Epithelial cell of prostate (primary cell): ENCODE data around the gene IRF5.
"Not testable (repeated sequence)": the region's sequence is repeated elsewhere in the genome, so short reads cannot be mapped to it uniquely, and the experiment has no call there.

Experiments
- DNase-seq: peaks from one replicate; pipeline ENCODE4 v3.0.0-alpha.2; 2011; ENCODE audit warnings: low read depth, low spot score
- H3K27ac ChIP-seq: fragments of 450-650 bp; 2 replicates; pipeline ENCODE4 v1.5.1; 2017; ENCODE audit warnings: mild to moderate bottlenecking

Gene IRF5

DNA sequence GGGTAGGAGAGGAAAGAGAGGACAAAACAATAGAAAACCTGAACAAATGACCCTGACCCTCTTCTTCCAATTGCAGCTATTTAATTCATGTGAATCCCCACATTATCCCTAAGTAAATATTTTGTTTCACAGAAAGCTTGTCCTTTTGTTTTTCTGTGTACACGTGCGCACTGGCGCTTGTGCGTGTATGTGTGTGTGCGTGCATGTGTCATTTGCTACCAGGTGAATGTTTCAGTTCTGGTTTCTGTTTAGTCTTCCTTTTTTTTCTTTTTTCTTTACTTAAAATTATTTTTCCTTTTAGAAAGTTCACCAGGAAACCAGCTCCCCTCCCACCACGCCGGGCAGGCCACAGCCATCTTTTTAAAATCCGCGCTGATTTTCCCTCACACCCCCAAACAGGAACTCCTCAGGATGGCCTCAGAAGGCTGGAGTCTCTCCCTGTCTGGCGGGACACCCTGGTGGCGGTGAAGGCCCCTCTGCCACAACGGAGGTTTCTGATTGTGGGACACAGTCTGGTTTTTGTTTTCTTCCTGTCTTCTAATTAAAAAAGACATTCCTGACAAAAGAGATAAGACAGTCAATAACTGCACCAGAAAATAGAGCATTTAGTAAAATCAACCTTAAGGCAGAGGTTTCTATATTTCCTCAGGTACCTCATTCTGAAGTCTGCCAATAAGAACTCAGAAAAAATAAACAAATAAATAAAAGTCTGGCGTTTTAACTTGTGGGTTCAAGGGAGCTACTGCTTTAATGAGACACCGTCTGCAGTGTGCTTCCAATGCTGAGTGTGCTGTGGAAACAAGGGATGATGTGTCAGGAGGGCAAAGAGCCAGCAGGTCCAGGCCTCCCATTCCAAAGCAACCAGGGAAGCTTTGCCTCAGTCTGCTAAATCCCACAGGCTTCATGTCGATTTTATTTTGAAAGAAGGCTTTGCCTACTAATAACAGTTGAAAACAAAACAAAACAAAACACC lies 17.4 kb downstream of the IRF5 start:
- DNase-seq, result no peak
- H3K27ac ChIP-seq, result peak overlapping the region; percentile 14

DNA sequence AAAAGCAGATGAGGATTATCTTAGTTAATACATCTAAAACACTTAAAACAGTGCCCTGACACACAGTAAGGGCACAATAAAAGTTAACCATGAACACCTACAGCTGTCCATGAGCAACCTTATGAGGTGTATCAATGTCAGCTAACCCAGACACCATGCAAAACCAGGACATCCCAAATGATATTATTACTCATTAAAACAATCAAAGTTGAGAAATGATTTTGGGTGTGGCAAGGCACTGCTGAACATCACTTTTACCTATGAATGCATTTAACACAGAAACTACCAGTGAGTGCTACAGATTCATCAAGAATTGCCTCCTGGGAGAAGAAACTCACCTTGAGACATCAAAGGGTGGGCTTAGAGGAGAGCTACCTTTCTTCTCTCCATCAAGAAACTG lies 18.3 kb downstream of the IRF5 start:
- no peak for DNase-seq
- peak overlapping the region; percentile 14 for H3K27ac ChIP-seq

DNA sequence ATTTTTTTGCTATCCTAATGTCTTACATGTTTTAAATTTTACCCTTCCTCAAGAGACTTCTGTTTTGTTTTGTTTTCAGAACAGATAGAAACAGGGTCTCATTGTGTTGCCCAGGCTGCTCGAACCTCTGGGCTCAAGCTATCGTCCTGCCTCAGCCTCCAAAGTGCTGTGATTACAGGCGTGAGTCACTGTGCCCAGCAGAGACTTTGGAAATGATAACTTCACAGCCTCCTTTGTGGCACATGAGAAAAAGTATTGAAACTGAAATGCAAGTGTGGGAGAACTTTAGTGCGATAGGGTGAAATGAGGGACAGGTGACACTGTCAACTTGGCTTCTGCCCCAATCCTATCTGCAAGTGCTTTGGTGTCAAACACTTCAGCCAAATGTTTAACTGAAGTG lies 21.6 kb downstream of the IRF5 start:
- DNase-seq, result no peak
- H3K27ac ChIP-seq, result no peak overlapping the region

DNA sequence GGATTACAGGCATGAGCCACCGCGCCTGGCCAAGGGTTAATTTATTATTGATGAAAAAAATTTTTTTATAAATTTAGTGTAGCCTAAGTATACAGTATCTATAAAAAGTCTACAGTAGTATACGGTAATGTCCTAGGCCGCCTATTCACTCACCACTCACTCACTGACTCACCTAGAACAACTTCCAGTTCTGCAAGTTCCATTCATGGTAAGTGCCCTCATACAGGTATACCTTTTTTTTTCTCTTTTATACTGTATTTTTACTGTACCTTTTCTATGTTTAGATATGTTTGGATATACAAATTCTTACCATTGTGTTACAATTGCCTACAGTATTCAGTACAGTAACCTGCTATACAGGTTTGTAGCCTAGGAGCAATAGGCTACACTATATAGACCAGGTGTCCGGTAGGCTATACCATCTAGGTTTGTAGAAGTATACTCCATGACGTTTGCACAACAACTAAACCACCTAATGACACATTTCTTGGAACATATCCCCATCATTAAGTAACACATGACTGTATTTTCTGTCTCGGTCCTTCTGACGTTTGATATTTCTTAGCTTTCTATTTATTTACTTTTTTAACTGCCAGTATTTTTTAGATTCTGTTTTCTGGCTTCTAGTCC lies 23.4 kb downstream of the IRF5 start:
- peak overlapping the region; percentile 97 for H3K27ac ChIP-seq
- DNase-seq, result peak; percentile 87

DNA sequence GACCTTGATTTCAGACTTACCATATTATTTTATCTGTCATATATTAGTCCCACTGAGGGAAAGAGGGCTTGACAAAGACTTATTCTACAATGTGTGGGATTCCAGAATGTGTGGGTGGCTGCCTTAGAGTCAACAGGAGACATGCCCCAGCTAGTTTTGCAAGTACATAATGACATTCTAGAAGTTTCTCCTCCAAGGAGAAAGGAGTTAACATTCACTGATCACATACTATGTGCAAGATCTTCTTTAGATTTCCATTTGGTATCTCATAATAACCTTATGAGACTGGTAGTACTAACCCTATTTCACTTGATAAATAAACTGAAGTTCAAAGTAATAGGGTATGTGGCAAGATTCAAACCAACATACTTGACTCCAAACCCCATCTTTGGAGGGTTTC lies 25.2 kb downstream of the IRF5 start:
- H3K27ac ChIP-seq, result peak overlapping the region; percentile 97
- peak; percentile 66 for DNase-seq

DNA sequence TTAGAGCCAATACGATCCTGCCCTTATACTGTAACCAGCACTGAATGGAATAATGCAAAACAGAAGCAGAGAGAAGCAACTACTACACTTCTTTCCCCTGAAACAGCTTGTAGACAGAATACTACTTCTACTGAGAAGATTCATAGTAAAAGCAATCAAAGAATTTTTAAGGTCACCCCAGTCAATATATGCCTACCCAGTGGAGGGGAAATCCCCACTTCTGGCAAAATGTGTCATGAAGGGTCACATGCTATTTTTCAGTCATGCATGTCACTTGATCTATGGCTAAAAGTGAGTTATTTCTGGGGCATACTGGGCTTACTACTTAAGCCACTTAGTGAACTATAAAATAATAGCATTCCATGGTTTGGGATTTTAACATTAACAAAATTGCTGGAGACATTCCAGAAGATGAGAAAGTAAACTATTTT lies 25.6 kb downstream of the IRF5 start:
- no peak for DNase-seq
- H3K27ac ChIP-seq, result peak overlapping the region; percentile 97

DNA sequence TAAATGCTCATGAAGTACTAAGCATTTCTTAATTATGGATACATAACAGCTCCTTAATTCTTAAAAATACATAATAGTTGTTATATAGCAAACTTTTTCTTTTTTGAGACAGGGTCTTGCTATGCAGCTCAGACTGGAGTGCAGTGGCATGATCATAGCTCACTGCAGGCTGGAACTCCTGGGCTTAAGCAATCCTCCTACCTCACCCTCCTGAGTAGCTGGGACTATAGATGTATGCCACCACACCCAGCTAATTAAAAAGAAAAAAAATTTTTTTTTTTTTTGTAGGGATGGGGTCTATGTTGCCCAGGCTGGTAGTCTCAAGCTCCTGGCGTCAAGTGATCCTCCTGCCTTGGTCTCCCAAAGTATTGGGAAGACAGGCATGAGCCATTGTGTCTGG lies 30.9 kb downstream of the IRF5 start:
- no peak overlapping the region for H3K27ac ChIP-seq
- no peak for DNase-seq

DNA sequence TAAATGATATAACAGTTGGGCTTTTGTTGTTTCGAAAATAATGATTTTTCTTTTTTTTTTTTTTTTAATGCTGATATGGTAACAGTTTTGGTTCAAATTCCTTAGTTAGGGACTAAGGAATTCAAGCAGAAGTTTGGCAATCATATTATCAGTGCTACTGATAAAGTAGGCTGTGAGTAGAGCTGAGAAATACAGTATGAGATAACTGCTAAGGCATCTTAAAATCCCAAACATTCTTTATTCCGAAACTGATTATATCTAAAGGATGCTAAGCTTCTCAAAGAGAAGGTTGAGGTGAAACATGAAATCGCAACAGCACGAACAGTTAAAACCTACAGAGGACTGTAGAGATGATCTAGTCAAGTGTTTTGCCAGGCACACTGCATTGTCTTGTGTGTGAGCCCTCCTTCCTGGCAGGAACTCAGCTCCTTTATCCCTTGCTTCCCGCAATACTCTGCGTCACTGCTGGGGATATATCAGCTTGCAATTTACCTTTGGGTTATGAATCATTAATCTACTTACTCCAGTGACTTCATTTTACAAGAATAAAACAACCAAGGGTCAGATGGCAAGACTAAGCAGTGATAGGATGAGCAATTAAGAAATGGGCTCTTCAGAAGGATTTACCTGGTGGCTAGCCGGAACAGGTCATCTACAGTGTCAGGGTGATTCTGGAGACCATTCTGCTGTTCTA lies 36.7 kb downstream of the IRF5 start:
- H3K27ac ChIP-seq, result peak overlapping the region; percentile 14
- peak; percentile 43 for DNase-seq

DNA sequence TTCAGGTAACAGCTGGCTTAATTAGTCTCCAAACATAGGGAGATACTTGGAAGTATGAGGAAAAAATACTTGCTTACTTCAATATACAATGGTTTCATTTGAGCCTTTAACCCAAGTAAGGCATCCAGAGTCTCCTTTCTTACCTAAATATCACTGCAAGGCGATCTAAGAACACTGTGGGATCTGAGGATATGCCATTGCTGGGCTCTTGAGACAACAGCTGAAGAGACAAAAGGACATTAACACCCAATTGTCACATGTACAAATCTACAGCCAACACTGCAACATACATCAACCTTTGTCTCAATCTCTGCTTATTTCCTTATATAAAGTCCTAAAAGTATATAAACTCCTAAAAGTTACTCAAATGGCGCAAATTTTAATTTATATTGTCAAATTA lies 44.4 kb downstream of the IRF5 start:
- no peak for DNase-seq
- no peak overlapping the region for H3K27ac ChIP-seq

DNA sequence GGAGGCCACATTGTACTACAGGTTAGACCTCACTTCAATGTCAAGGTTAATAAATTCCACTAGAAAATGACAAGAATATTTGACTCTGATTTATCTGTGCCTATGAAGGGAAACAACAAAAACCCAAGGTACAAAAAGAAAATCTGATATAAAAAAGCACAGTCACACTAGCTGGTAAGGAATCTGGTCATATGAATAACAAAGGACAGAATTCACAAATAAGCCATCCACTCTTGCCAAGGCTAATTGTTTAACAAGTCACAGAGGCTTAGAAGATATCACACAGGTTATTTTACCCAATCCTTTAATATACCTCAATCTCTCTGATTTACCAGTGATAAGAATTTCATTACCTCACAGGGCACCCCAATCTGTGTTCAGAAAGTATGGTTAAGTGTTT lies 47.9 kb downstream of the IRF5 start:
- DNase-seq, result no peak
- H3K27ac ChIP-seq, result no peak overlapping the region

DNA sequence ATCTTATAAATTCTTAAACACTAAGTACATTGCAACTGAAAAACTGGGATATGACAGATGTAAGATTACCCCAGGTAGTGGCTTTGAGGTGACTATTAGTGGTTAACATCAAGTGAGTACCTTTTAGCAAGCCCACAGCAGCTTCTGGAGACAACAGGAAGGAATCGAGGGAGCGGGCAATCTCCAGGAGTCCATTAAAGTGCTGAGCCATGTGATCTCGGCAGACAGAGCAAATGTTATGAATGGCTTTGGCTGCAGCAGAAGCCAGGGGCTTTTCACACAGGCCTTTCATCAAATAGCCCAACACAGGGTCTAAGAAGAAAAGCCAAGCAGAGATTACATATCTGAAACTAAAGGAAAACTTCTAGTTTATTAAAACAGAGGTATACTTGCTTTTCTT lies 48.9 kb downstream of the IRF5 start:
- no peak for DNase-seq
- H3K27ac ChIP-seq, result no peak overlapping the region

DNA sequence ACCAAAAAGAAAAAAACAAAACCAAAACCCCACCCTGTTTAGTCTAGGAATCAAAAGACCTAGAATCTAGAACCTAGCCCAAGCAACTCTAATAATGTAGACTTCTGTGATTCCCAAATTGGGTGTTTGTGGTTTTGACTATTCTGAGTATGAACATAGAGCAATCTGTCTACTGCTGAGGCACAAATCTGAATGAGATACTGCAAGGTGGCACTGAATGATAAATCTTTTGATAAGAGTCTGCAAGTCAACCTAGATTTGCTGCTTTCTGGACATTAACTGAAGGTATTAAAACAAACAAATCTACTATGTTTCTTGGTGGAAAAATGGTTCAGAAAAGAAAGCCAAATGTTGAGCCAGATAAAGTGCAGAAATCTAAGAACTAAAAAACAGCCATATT lies 50.6 kb downstream of the IRF5 start:
- no peak overlapping the region for H3K27ac ChIP-seq
- no peak for DNase-seq

DNA sequence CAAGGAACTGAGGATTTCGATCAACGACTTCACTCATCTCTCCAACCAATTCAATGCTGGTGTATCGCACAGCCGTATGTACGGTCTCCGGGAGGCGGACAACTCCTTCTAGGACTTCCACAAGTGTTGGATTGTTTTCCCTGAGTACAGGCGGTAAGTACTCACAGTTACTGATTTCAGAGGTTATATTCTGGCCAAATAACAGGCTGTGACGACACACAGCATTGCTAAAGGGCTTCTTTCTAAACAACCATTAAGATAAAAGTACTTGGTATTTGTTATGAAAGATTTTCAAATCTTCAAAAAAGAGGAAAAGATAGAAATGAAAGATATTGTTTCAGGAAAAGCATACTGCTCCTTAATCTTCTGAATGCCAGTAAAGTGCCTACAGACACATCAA lies 52.2 kb downstream of the IRF5 start:
- H3K27ac ChIP-seq, result no peak overlapping the region
- no peak for DNase-seq

DNA sequence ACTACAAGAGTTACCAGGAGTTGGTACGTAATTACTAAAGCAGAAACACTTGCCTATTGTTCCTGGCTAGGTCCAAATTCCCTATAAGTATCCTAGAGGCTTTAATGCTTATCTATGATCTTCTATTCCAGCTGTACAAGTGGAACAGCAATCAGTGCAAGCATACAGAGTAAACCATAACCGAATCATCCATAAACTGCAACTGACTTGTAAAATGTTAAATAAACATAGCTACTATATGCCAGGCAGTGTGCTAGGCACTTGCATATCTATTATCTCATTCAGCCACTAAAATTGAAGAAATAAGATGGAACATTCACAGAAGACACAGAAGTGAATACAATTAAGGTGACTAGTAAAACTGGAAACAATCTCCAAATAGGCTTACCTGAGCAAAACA lies 55.7 kb downstream of the IRF5 start:
- no peak overlapping the region for H3K27ac ChIP-seq
- no peak for DNase-seq

DNA sequence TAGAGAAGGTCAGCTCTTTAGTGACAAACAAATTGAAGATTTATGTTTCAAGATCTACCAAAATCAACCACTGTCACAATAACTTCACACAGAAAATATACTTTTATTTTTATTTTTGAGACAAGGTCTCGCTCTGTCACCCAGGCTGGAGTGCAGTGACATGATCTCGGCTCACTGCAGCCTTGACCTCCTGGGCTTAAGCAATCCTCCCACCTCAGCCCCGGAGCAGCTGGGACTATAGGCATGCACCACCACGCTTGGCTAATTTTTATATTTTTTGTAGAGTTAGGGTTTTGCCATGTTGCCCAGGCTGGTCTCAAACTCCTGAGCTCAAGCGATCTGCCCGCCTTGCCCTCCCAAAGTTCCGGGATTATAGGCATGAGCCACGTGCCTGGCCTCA lies 56.8 kb downstream of the IRF5 start:
- DNase-seq, H3K27ac ChIP-seq: not testable (repeated sequence)

DNA sequence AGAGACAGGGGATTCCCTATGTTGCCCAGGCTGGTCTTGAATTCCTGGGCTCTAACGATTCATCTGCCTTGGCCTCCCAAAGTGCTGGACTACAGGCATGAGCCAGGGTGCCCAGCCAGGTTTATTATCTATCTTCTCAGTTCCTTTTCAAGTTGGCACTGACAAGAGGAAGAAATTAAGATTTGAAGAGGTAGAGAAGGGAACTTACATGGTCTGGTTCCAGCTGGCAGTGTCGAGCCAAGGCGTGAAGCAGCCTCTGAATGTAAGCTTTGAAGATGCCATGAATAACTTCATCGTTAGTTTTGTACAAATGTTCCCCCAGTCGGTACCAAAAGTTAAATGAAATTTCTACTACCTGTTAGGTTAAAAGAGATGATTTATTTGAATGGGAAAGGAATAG lies 59.5 kb downstream of the IRF5 start:
- DNase-seq, result no peak
- H3K27ac ChIP-seq, result no peak overlapping the region
